Thyroid gland (tissue), 4 donors: ENCODE results near the gene ADAMTS4.

Experiments
- POLR2A ChIP-seq, 2 donors: fragments of 450-650 bp; IDR thresholded peaks; one replicate each; pipeline ENCODE4 v1.6.1; 2017; ENCODE audit warnings: antibody characterized with exemption in 2 of 2, mild to moderate bottlenecking in 2 of 2, moderate library complexity in 1 of 2
- TF ChIP-seq, protein P1 (sequence below), 6 experiments: fragments of 200-600 bp in 3 of 6; fragments of 450-650 bp in 3 of 6; sonication (generic) in 3 of 6; IDR thresholded peaks; one replicate each; pipeline ENCODE4 v1.5.1; 2016 to 2019; ENCODE audit warnings: antibody characterized with exemption in 6 of 6, mild to moderate bottlenecking in 2 of 6, inconsistent platforms in 1 of 6, moderate library complexity in 1 of 6

DNA sequence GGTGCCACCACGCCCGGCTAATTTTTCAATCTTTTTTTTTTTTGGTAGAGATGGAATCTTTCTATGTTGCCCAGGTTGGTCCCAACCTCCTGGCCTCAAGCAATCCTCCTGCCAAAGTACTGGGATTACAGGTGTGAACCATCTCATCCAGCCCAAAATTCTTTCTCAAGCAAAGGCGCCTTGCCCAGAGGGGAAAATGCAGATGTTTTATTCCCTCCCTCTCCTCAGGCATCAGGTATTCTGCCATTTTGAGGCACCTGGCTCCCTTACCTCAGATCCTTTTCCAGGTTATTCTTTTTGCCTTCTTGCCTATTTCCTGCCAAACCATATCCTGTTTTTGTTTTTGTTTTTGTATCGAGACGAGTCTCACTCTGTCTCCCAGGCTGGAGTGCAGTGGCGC is 10.5 kb downstream of the ADAMTS4 start:
- TF ChIP-seq POLR2A (IDR thresholded peaks at IDR 0.05) = no peak
- TF ChIP-seq, protein P1, sequence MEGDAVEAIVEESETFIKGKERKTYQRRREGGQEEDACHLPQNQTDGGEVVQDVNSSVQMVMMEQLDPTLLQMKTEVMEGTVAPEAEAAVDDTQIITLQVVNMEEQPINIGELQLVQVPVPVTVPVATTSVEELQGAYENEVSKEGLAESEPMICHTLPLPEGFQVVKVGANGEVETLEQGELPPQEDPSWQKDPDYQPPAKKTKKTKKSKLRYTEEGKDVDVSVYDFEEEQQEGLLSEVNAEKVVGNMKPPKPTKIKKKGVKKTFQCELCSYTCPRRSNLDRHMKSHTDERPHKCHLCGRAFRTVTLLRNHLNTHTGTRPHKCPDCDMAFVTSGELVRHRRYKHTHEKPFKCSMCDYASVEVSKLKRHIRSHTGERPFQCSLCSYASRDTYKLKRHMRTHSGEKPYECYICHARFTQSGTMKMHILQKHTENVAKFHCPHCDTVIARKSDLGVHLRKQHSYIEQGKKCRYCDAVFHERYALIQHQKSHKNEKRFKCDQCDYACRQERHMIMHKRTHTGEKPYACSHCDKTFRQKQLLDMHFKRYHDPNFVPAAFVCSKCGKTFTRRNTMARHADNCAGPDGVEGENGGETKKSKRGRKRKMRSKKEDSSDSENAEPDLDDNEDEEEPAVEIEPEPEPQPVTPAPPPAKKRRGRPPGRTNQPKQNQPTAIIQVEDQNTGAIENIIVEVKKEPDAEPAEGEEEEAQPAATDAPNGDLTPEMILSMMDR (IDR thresholded peaks at IDR 0.05) = no peak
